ENCODE measurements around the gene PCDH1.
"Not testable (repeated sequence)": the region's sequence is repeated elsewhere in the genome, so short reads cannot be mapped to it uniquely, and the experiment has no call there.

PCDH1 gene

GRCh38 chr5:141897425-141897824 lies 19.2 kb upstream of the PCDH1 start:
- DNase-seq, result no peak

GRCh38 chr5:141890429-141890828 lies 12.2 kb upstream of the PCDH1 start:
- not testable (repeated sequence) for DNase-seq

- DNase-seq, result no peak
Measured at GRCh38 chr5:141889282-141889871, 11.2 kb upstream of the PCDH1 start.

- no peak for DNase-seq
Measured at GRCh38 chr5:141883892-141884318, 5.7 kb upstream of the PCDH1 start.

- no peak for DNase-seq
Measured at GRCh38 chr5:141883184-141883891, 5.1 kb upstream of the PCDH1 start.

GRCh38 chr5:141882594-141883183 lies 4.5 kb upstream of the PCDH1 start:
- DNase-seq, result no peak

- DNase-seq, result no peak
Measured at GRCh38 chr5:141881886-141882285, 3.7 kb upstream of the PCDH1 start.

GRCh38 chr5:141880961-141881801 lies 3.0 kb upstream of the PCDH1 start:
- DNase-seq, result no peak

- DNase-seq, result no peak
Measured at GRCh38 chr5:141879941-141880738, 1.9 kb upstream of the PCDH1 start.

GRCh38 chr5:141879426-141879759 lies 1.2 kb upstream of the PCDH1 start:
- no peak for DNase-seq

GRCh38 chr5:141878711-141879425 lies 658 bp upstream of the PCDH1 start:
- peak; percentile 92 for DNase-seq

- no peak for DNase-seq
Measured at GRCh38 chr5:141877356-141878185, 639 bp downstream of the PCDH1 start.

- DNase-seq, result no peak
Measured at GRCh38 chr5:141876628-141877355, 1.4 kb downstream of the PCDH1 start.

GRCh38 chr5:141875795-141876627 lies 2.2 kb downstream of the PCDH1 start:
- no peak for DNase-seq

GRCh38 chr5:141875022-141875740 lies 3.0 kb downstream of the PCDH1 start:
- no peak for DNase-seq

- DNase-seq, result no peak
Measured at GRCh38 chr5:141874262-141874964, 3.8 kb downstream of the PCDH1 start.

- no peak for DNase-seq
Measured at GRCh38 chr5:141873933-141874261, 4.3 kb downstream of the PCDH1 start.
